Neuron (in vitro differentiated cells): ENCODE results near the gene TMEM87B.

Experiments
- H2AFZ ChIP-seq: one replicate; pipeline ENCODE4 v1.6.1; 2013; ENCODE audit warnings: low read depth, mild to moderate bottlenecking, inconsistent platforms, low read length, moderate library complexity
- H3K27me3 ChIP-seq: one replicate; pipeline ENCODE4 v1.6.1; 2013; ENCODE audit warnings: low read length; ENCODE audit not compliant: insufficient read depth
- H3K36me3 ChIP-seq: one replicate; pipeline ENCODE4 v1.6.1; 2013; ENCODE audit warnings: low read length; ENCODE audit not compliant: insufficient read depth
- H3K4me1 ChIP-seq: one replicate; pipeline ENCODE4 v1.6.1; 2013; ENCODE audit warnings: low read length; ENCODE audit not compliant: insufficient read depth
- H3K4me3 ChIP-seq: 2 replicates; pipeline ENCODE4 v1.5.1; 2013; ENCODE audit warnings: mild to moderate bottlenecking, low read length, moderate library complexity
- H3K9me3 ChIP-seq: one replicate; pipeline ENCODE4 v1.6.1; 2013; ENCODE audit warnings: low read length

Gene TMEM87B

DNA sequence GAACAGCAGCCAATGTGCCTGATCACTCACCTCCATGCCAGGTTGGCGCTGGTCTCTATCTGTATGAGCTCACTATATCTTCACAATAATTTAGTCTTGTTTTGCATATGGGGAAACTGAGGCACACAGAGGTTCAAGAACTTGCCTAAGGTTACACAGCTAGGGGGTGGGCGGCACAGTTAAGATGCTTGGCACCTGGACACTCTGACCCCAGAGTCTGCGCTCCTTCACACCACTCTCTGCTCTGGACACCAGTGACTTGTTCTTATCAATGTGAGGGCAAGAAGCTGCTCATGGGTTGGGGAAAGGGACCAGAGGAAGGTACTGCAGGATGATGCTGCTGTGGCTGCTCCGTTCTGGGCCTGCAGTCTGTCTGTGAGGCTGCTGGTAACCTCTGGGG lies 110.2 kb downstream of the TMEM87B start:
- no peak overlapping the region for H3K4me3 ChIP-seq
- no peak overlapping the region for H2AFZ ChIP-seq
- no peaks in the 10 kb centered on the region for H3K4me1 ChIP-seq
- H3K36me3 ChIP-seq: no peaks in the 10 kb centered on the region
- peaks cover 2% of the 10 kb centered on the region for H3K9me3 ChIP-seq
- H3K27me3 ChIP-seq: no peaks in the 10 kb centered on the region

DNA sequence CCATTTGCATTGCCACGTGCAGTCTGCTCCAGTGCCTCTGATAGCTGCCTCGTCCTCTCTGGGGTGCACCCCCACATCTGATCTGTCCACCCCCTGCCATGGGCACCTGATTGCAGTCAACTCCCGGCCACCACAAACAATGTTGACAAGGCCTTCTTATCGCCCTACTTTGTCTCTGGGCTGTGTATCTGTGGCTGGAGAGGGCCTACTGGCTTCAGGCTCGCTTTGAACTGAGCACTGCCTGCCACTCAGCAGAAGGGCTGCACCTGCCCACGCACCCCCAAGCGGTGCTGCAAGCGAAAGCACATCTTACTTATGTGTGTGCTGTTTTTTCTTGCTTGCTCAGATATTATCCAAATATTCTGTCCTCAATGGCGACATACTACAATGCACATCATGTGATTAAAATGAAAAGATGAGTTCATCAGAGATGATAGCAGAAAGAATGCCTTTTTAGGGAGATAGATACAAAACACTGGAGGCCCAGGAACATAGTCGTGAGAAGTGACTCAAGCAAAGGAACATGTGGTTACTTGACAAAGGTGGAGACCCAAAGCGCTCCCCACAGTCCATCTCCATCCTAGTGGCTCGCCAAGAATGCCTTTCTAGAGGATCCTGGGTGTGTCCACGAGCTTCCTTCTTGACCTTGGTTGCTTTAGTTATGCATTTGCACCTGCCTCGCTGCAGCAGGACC lies 111.9 kb downstream of the TMEM87B start:
- Histone ChIP-seq H2AFZ (no peak overlapping the region), H3K27me3 (no peaks in the 10 kb centered on the region), H3K9me3 (peaks cover 2% of the 10 kb centered on the region), H3K4me3 (no peak overlapping the region), H3K4me1 (no peaks in the 10 kb centered on the region), H3K36me3 (no peaks in the 10 kb centered on the region)

- peaks cover 2% of the 10 kb centered on the region for H3K9me3 ChIP-seq
- H3K36me3 ChIP-seq: no peaks in the 10 kb centered on the region
- no peak overlapping the region for H2AFZ ChIP-seq
- H3K27me3 ChIP-seq: no peaks in the 10 kb centered on the region
- H3K4me1 ChIP-seq: no peaks in the 10 kb centered on the region
- H3K4me3 ChIP-seq: no peak overlapping the region
Observed at GRCh38 chr2:112168422-112169124, 113.5 kb downstream of the TMEM87B start.
